Measurements from ENCODE around the gene ARHGEF28. TPM values are rescaled to one million over a fixed set of nuclear protein-coding genes. Genes with fewer than 3 reads are reported as not detected.

Gene ARHGEF28
- total RNA-seq, 4 donors from 2014 or later: 9.8 to 18.7 (median 18.6) TPM

- 84 to 87% methylated on average over 4 of the region's 4 CpGs for WGBS, 2 donors (ENCODE audit: low coverage in 1 of 2)
- intact Hi-C loops (cut with DNase I; ENCODE audit: low total_unique reads): no loop called here
- Histone ChIP-seq H3K4me1 (peaks cover 0 to 16% (median 5%) of the 10 kb centered on the region in 4 donors), H3K27me3 (no peaks in the 10 kb centered on the region), H3K4me3 (no peak overlapping the region), H3K36me3 (no peaks in the 10 kb centered on the region), H3K27ac (peak overlapping the region in 1 of 4 donors; percentile 34), H3K9me3 (no peaks in the 10 kb centered on the region)
- in situ Hi-C loops (cut with MboI; ENCODE audit: low pct_ligation_motif_present in 1 of 4, low pct_unique_long_range_greater_than_20kb in 1 of 4, low sequenced_read_pairs in 3 of 4): no loop called here
- TF ChIP-seq CTCF (IDR thresholded peaks at IDR 0.05): no peak
- TF ChIP-seq POLR2AphosphoS5 (IDR thresholded peaks at IDR 0.05): no peak
- no peak for TF ChIP-seq EP300 (IDR thresholded peaks at IDR 0.05; ENCODE audit: low read depth)
- no peak for TF ChIP-seq POLR2A (IDR thresholded peaks at IDR 0.05)
- no peak for DNase-seq
Measured at GRCh38 chr5:73821003-73821402, 195.0 kb downstream of the ARHGEF28 start.

GRCh38 chr5:73822278-73822988, 196.4 kb downstream of the ARHGEF28 start:
- Histone ChIP-seq H3K4me3 (no peak overlapping the region), H3K36me3 (no peaks in the 10 kb centered on the region), H3K9me3 (no peaks in the 10 kb centered on the region), H3K27me3 (no peaks in the 10 kb centered on the region), H3K27ac (peak overlapping the region in 2 of 4 donors; percentile 8 to 31), H3K4me1 (peaks cover 0 to 23% (median 5%) of the 10 kb centered on the region in 4 donors)
- 94 to 100% methylated on average over 2 of the region's 2 CpGs for WGBS, 2 donors (ENCODE audit: low coverage in 1 of 2)
- no peak for TF ChIP-seq POLR2AphosphoS5 (IDR thresholded peaks at IDR 0.05)
- intact Hi-C loops (cut with DNase I; ENCODE audit: low total_unique reads): no loop called here
- in situ Hi-C loops (cut with MboI; ENCODE audit: low pct_ligation_motif_present in 1 of 4, low pct_unique_long_range_greater_than_20kb in 1 of 4, low sequenced_read_pairs in 3 of 4): no loop called here
- DNase-seq: no peak

GRCh38 chr5:73822989-73823339, 197.0 kb downstream of the ARHGEF28 start:
- Histone ChIP-seq H3K27me3 (no peaks in the 10 kb centered on the region), H3K4me1 (peaks cover 0 to 23% (median 5%) of the 10 kb centered on the region in 4 donors), H3K27ac (peak overlapping the region in 2 of 4 donors; percentile 8 to 31), H3K4me3 (no peak overlapping the region), H3K9me3 (no peaks in the 10 kb centered on the region), H3K36me3 (no peaks in the 10 kb centered on the region)
- in situ Hi-C loops (cut with MboI; ENCODE audit: low pct_ligation_motif_present in 1 of 4, low pct_unique_long_range_greater_than_20kb in 1 of 4, low sequenced_read_pairs in 3 of 4): no loop called here
- intact Hi-C loops (cut with DNase I; ENCODE audit: low total_unique reads): no loop called here
- TF ChIP-seq CTCF (IDR thresholded peaks at IDR 0.05) (no peak), POLR2A (IDR thresholded peaks at IDR 0.05) (no peak), EP300 (IDR thresholded peaks at IDR 0.05; ENCODE audit: low read depth) (no peak), POLR2AphosphoS5 (IDR thresholded peaks at IDR 0.05) (no peak)
- 27 to 32% methylated on average over 3 to 4 of the region's 4 CpGs for WGBS, 2 donors (ENCODE audit: low coverage in 1 of 2)
- no peak for DNase-seq

GRCh38 chr5:73823508-73823925, 197.5 kb downstream of the ARHGEF28 start:
- no peaks in the 10 kb centered on the region for H3K36me3 ChIP-seq
- in situ Hi-C loops (cut with MboI; ENCODE audit: low pct_ligation_motif_present in 1 of 4, low pct_unique_long_range_greater_than_20kb in 1 of 4, low sequenced_read_pairs in 3 of 4) (no loop called here), intact Hi-C loops (cut with DNase I; ENCODE audit: low total_unique reads) (no loop called here)
- no peak for DNase-seq
- no peak overlapping the region for H3K4me3 ChIP-seq
- H3K27ac ChIP-seq: no peak overlapping the region
- peaks cover 0 to 23% (median 5%) of the 10 kb centered on the region in 4 donors for H3K4me1 ChIP-seq
- WGBS, 2 donors (ENCODE audit: low coverage in 1 of 2): 73 to 88% methylated on average over 1 of the region's 1 CpG
- H3K9me3 ChIP-seq: no peaks in the 10 kb centered on the region
- H3K27me3 ChIP-seq: no peaks in the 10 kb centered on the region
- TF ChIP-seq POLR2AphosphoS5 (IDR thresholded peaks at IDR 0.05) (no peak), EP300 (IDR thresholded peaks at IDR 0.05; ENCODE audit: low read depth) (no peak), POLR2A (IDR thresholded peaks at IDR 0.05) (no peak), CTCF (IDR thresholded peaks at IDR 0.05) (no peak)
